OCI-LY3 (cell line): Measurements from ENCODE around the gene ZNF277.

Experiments
- H2AFZ ChIP-seq: fragments of 200-600, 300-600 bp; shearing (Covaris generic); 2 replicates; pipeline ENCODE4 v1.6.0; 2014; ENCODE audit warnings: antibody characterized with exemption, low read depth, low read length
- H3K27ac ChIP-seq: fragments of 200-600, 300-600 bp; sonication (generic); 2 replicates; pipeline ENCODE4 v1.5.1; 2014; ENCODE audit warnings: mild to moderate bottlenecking, low read length, moderate library complexity, mixed read lengths
- H3K27me3 ChIP-seq: fragments of 200-600, 300-600 bp; sonication (generic); 2 replicates; pipeline ENCODE4 v1.6.1; 2014; ENCODE audit warnings: low read depth, low read length, mixed read lengths
- H3K36me3 ChIP-seq: fragments of 200-600, 300-600 bp; sonication (generic); replicated peaks from 2 replicates; pipeline ENCODE3; 2014; ENCODE audit warnings: low read depth, low read length, mixed read lengths
- H3K4me1 ChIP-seq: fragments of 300-600, 200-600 bp; sonication (generic); 2 replicates; pipeline ENCODE4 v1.6.1; 2014; ENCODE audit warnings: low read length, mixed read lengths
- H3K4me2 ChIP-seq: fragments of 200-600, 300-600 bp; sonication (generic); 2 replicates; pipeline ENCODE4 v1.6.1; 2014; ENCODE audit warnings: low read length, mixed read lengths
- H3K4me3 ChIP-seq: fragments of 300-600, 200-600 bp; sonication (generic); 2 replicates; pipeline ENCODE4 v1.5.1; 2014; ENCODE audit warnings: antibody characterized with exemption, mild to moderate bottlenecking, low read length, moderate library complexity
- H3K79me2 ChIP-seq: fragments of 300-600, 200-600 bp; shearing (Covaris generic); 2 replicates; pipeline ENCODE4 v1.6.1; 2014; ENCODE audit warnings: mild to moderate bottlenecking, low read length, mixed read lengths
- H3K9ac ChIP-seq: fragments of 300-600, 200-600 bp; shearing (Covaris generic); 2 replicates; pipeline ENCODE4 v1.6.0; 2014; ENCODE audit warnings: mild to moderate bottlenecking, low read length, moderate library complexity
- H3K9me3 ChIP-seq: fragments of 200-600, 300-600 bp; shearing (Covaris generic); 2 replicates; pipeline ENCODE4 v1.6.1; 2014; ENCODE audit warnings: low read length, mixed read lengths; ENCODE audit not compliant: insufficient read depth
- H4K20me1 ChIP-seq: fragments of 200-600, 300-600 bp; sonication (generic); 2 replicates; pipeline ENCODE4 v1.6.1; 2016; ENCODE audit warnings: low read length, mixed read lengths; ENCODE audit not compliant: insufficient read depth
- CTCF ChIP-seq: fragments of 200-600, 300-600 bp; sonication (generic); IDR thresholded peaks from 2 replicates; pipeline ENCODE4 v1.5.1; 2014; ENCODE audit warnings: antibody characterized with exemption, low read length, low read depth
- EZH2phosphoT487 ChIP-seq: fragments of 200-600 bp; shearing (Covaris generic); IDR thresholded peaks from 2 replicates; pipeline ENCODE4 v1.6.1; 2018; ENCODE audit warnings: antibody characterized with exemption, mixed run types, low read depth

ZNF277 gene

GRCh38 chr7:112263519-112263918 lies 57.0 kb downstream of the ZNF277 start:
- no peaks in the 10 kb centered on the region for H3K9me3 ChIP-seq
- no peak overlapping the region for H3K27ac ChIP-seq
- H3K79me2 ChIP-seq, result no peaks in the 10 kb centered on the region
- H4K20me1 ChIP-seq, result no peaks in the 10 kb centered on the region
- no peak overlapping the region for H2AFZ ChIP-seq
- no peaks in the 10 kb centered on the region for H3K4me1 ChIP-seq
- H3K4me2 ChIP-seq, result no peak overlapping the region
- no peak overlapping the region for H3K9ac ChIP-seq
- H3K4me3 ChIP-seq, result no peak overlapping the region
- TF ChIP-seq EZH2phosphoT487 (no peak), CTCF (no peak)
- H3K36me3 ChIP-seq, result no peaks in the 10 kb centered on the region
- H3K27me3 ChIP-seq, result no peaks in the 10 kb centered on the region

- Histone ChIP-seq H3K4me3 (no peak overlapping the region), H3K4me2 (no peak overlapping the region), H3K9ac (no peak overlapping the region), H3K4me1 (no peaks in the 10 kb centered on the region), H3K36me3 (no peaks in the 10 kb centered on the region), H3K27me3 (no peaks in the 10 kb centered on the region), H3K9me3 (no peaks in the 10 kb centered on the region), H4K20me1 (no peaks in the 10 kb centered on the region), H3K27ac (no peak overlapping the region), H2AFZ (no peak overlapping the region), H3K79me2 (no peaks in the 10 kb centered on the region)
- no peak for TF ChIP-seq EZH2phosphoT487
- no peak for TF ChIP-seq CTCF
Measured at GRCh38 chr7:112266141-112266540, 59.6 kb downstream of the ZNF277 start.

- no peaks in the 10 kb centered on the region for H3K36me3 ChIP-seq
- no peak overlapping the region for H2AFZ ChIP-seq
- TF ChIP-seq EZH2phosphoT487, result no peak
- TF ChIP-seq CTCF, result no peak
- no peaks in the 10 kb centered on the region for H3K9me3 ChIP-seq
- H3K4me3 ChIP-seq, result no peak overlapping the region
- no peaks in the 10 kb centered on the region for H4K20me1 ChIP-seq
- no peak overlapping the region for H3K4me2 ChIP-seq
- H3K27me3 ChIP-seq, result no peaks in the 10 kb centered on the region
- no peaks in the 10 kb centered on the region for H3K4me1 ChIP-seq
- H3K9ac ChIP-seq, result no peak overlapping the region
- no peaks in the 10 kb centered on the region for H3K79me2 ChIP-seq
- no peak overlapping the region for H3K27ac ChIP-seq
Measured at GRCh38 chr7:112266595-112267270, 60.2 kb downstream of the ZNF277 start.

- Histone ChIP-seq H3K27ac (no peak overlapping the region), H2AFZ (no peak overlapping the region), H3K4me1 (no peaks in the 10 kb centered on the region), H3K27me3 (no peaks in the 10 kb centered on the region), H3K36me3 (no peaks in the 10 kb centered on the region), H3K4me2 (no peak overlapping the region), H3K4me3 (no peak overlapping the region), H3K9ac (no peak overlapping the region), H3K9me3 (no peaks in the 10 kb centered on the region), H4K20me1 (no peaks in the 10 kb centered on the region), H3K79me2 (no peaks in the 10 kb centered on the region; the same call in 1 of the 2 replicates)
- TF ChIP-seq EZH2phosphoT487, result no peak
- TF ChIP-seq CTCF, result no peak
Measured at GRCh38 chr7:112267944-112268691, 61.6 kb downstream of the ZNF277 start.
